Thoracic aorta (tissue), 2 donors: Measurements from ENCODE around the gene GZF1. TPM values are rescaled to one million over a fixed set of nuclear protein-coding genes. Genes with fewer than 3 reads are reported as not detected.

ENCODE experiments used
- ATAC-seq: fragments of 150-250 bp; one replicate; pipeline ENCODE4 v1.8.0; 2017; ENCODE audit warnings: low read depth; ENCODE audit not compliant: insufficient number of reproducible peaks, low FRiP score
- DNase-seq: peaks from one replicate; pipeline ENCODE4 v3.0.0-alpha.2; 2020; ENCODE audit warnings: low spot score
- H3K27ac ChIP-seq, 2 donors: fragments of 200-600 bp; sonication (generic); 1 replicate in 1 of 2; 2 replicates in 1 of 2; pipeline ENCODE4 v1.5.1; 2016; ENCODE audit warnings: mild to moderate bottlenecking in 2 of 2, moderate library complexity in 2 of 2
- H3K27me3 ChIP-seq: fragments of 200-600 bp; sonication (generic); replicated peaks from 2 replicates; pipeline ENCODE4 v1.6.0; 2016; ENCODE audit warnings: mild to moderate bottlenecking; ENCODE audit not compliant: insufficient read depth
- H3K36me3 ChIP-seq: fragments of 200-600 bp; sonication (generic); one replicate; pipeline ENCODE4 v1.5.1; 2016
- H3K4me1 ChIP-seq, 2 donors: fragments of 200-600 bp; sonication (generic); 1 replicate in 1 of 2; 2 replicates in 1 of 2; pipeline versions ENCODE4 v1.5.1 to v1.6.0; 2016; ENCODE audit warnings: low read depth in 2 of 2, mild to moderate bottlenecking in 1 of 2; ENCODE audit not compliant: control insufficient read depth in 1 of 2
- H3K4me3 ChIP-seq: fragments of 200-600 bp; sonication (generic); 2 replicates; pipeline ENCODE4 v1.5.1; 2016; ENCODE audit warnings: mild to moderate bottlenecking
- H3K9me3 ChIP-seq: fragments of 200-600 bp; sonication (generic); 2 replicates; pipeline ENCODE4 v1.5.1; 2016
- total RNA-seq, 2 donors: library from RNA; depleted of rRNA; stranded (reverse); fragments of >200 nt; gene quantifications; one replicate each; pipeline versions ENCODE4 v1.1.0 to v1.2.3, GENCODE V29; 2016
- TF ChIP-seq, protein P1 (sequence below): fragments of 200-600 bp; sonication (generic); IDR thresholded peaks from one replicate; pipeline ENCODE4 v1.5.1; 2019; ENCODE audit warnings: antibody characterized with exemption

GZF1 gene
- total RNA-seq: 10 to 100 TPM; 14.5 to 18.9 TPM

DNA sequence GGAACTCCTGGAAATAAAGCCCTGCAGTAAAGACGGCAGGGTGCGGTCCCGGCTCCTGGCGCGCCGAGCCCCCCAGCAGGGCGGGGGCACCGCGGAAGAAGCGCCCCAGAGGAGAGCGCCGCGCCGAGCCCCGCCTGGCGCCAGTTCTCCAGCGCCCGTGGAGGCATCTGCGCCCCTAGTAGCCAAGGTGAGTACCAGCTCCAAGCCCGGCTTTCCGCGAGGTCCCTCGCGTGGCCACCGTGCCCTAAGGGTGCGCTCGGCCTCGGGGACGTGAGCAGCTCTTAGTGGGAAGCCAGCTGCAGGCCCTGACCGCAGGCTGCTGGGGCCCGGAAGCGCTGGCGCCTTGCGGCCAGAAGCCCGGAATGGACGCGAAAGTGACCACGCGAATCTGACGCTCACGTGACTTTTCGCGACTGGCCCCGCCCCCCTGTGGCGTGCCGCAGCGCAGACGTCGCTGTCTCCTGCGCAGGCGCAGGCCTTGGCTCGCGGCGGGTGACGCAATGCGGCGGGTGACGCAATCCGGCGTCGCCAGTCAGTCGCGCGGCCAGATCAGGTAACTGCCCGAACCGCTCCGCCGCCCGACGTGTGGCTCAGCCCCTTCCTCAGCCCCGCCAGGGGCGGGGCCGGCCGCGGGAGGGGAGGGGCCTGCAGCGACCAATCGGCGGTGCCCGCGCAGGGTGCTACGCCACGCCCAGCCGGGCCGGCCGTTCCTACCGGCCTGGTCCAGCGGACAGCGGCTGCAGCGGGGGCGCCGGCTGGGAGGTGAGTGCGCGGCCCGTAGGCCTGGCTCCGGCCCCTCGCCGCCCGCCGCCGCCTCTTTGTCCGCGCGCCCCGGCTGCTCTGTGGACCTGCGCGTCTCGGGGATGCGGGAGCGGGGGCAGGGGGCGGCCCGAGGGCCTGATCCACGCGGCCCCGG is at the start of gene GZF1:
TSS of gene GZF1 (plus strand) at position 707 of the 916 bp plus-strand sequence. CDS start 2,202 bp downstream, outside the sequence.
- Histone ChIP-seq H3K9me3 (no peaks in the 10 kb centered on the region), H3K36me3 (peaks cover 11% of the 10 kb centered on the region), H3K27ac (peak within 1 kb of the TSS; percentile 98 to 99), H3K4me3 (peak within 1 kb of the TSS; percentile 92), H3K4me1 (peaks cover 18 to 52% of the 10 kb centered on the region in 2 donors), H3K27me3 (no peaks in the 10 kb centered on the region)
- ATAC-seq (peak; percentile 80), DNase-seq (peak; percentile 86)
- TF ChIP-seq, protein P1, sequence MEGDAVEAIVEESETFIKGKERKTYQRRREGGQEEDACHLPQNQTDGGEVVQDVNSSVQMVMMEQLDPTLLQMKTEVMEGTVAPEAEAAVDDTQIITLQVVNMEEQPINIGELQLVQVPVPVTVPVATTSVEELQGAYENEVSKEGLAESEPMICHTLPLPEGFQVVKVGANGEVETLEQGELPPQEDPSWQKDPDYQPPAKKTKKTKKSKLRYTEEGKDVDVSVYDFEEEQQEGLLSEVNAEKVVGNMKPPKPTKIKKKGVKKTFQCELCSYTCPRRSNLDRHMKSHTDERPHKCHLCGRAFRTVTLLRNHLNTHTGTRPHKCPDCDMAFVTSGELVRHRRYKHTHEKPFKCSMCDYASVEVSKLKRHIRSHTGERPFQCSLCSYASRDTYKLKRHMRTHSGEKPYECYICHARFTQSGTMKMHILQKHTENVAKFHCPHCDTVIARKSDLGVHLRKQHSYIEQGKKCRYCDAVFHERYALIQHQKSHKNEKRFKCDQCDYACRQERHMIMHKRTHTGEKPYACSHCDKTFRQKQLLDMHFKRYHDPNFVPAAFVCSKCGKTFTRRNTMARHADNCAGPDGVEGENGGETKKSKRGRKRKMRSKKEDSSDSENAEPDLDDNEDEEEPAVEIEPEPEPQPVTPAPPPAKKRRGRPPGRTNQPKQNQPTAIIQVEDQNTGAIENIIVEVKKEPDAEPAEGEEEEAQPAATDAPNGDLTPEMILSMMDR: no peak

DNA sequence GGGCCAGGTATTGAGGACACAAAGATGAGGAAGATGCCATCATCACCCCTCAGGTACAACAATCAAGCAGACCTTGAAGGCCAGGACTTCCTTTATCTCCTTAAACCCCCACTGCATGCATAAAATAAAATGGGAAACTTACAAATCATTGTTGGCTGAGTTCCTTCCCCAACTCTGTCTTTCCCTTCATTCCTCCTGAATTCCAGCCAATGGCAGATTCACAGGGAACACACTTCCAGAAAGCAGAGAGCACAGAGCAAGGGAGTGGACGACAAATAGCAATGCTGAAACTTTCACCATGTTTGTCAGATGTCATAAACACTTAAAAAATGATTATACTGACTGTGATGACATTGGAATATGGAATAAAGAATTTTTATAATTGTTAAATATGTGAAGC is 48.7 kb upstream of the GZF1 start:
- Histone ChIP-seq H3K36me3 (no peaks in the 10 kb centered on the region), H3K4me3 (no peak overlapping the region), H3K9me3 (no peaks in the 10 kb centered on the region), H3K27me3 (no peaks in the 10 kb centered on the region), H3K4me1 (no peaks in the 10 kb centered on the region), H3K27ac (no peak overlapping the region)
- TF ChIP-seq, protein P1: no peak
- no peak for DNase-seq
- no peak for ATAC-seq

DNA sequence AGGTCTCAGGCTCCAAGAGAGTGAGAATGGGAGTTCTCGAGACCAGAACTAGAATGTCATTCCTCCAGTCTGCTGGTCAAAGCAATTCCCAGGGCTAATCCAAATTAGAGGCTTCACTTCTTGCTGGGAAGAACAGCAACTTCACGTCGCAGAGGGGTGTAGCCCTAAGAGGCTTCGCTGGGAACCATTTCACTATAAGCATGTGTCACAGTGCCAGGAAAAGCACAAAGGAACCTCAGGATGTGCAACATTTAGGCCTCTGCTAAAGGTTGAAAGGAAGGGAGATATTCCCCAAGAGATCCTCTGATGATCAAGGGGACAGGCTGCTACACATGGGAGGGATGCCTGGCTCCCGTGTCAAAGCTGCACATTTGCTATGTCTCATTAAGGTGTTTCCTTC is 47.3 kb upstream of the GZF1 start:
- Histone ChIP-seq H3K36me3 (no peaks in the 10 kb centered on the region), H3K4me3 (no peak overlapping the region), H3K27me3 (no peaks in the 10 kb centered on the region), H3K27ac (no peak overlapping the region), H3K9me3 (no peaks in the 10 kb centered on the region), H3K4me1 (no peaks in the 10 kb centered on the region)
- no peak for DNase-seq
- no peak for ATAC-seq
- TF ChIP-seq, protein P1: no peak

DNA sequence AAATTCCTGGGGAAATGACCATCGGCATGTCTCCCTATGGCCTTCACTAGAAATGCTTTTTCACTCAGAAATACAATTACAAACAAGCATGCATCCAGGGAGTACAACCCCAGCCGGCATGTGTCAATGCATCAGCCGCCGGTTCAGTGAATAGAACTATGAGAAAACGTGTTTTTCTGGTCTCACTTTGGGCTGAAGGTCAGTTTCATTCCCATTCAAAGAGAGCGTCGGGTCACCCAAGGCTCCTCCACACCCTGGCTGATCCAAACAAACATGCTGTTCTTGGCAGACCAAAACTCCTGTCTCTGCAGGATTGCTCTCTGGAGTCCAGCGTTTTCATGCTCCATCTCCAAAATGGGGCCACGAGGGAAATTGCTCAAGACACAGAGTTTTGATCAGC is 46.9 kb upstream of the GZF1 start:
- no peaks in the 10 kb centered on the region for H3K27me3 ChIP-seq
- peak; percentile 18 for ATAC-seq
- H3K27ac ChIP-seq: no peak overlapping the region
- no peak overlapping the region for H3K4me3 ChIP-seq
- H3K4me1 ChIP-seq: no peaks in the 10 kb centered on the region
- TF ChIP-seq, protein P1: no peak
- no peaks in the 10 kb centered on the region for H3K36me3 ChIP-seq
- no peak for DNase-seq
- H3K9me3 ChIP-seq: no peaks in the 10 kb centered on the region

DNA sequence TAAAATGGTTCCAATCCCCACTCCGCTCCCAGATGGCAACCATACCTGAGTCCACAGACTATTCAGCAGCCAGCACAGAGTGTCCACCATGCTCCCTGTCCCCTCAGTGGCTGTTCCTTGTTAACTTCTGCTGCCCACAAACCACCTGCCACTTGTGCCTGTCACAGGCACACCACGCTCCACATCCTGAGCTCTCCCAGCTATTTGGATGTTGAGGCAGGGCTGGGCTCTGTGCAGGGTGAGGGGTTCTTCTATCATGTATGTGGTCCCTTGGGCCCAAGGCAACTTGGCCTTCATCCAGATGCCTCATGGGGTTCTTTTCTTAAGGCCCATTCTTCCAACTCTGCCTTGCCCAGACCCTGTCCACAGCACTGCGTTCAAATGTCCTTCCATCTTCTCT is 45.4 kb upstream of the GZF1 start:
- ATAC-seq (no peak), DNase-seq (no peak)
- no peaks in the 10 kb centered on the region for H3K27me3 ChIP-seq
- H3K4me1 ChIP-seq: no peaks in the 10 kb centered on the region
- H3K36me3 ChIP-seq: no peaks in the 10 kb centered on the region
- no peaks in the 10 kb centered on the region for H3K9me3 ChIP-seq
- no peak overlapping the region for H3K27ac ChIP-seq
- TF ChIP-seq, protein P1: no peak
- no peak overlapping the region for H3K4me3 ChIP-seq
